Fibroblast of skin of abdomen (primary cell): Measurements from ENCODE around the gene IVNS1ABP. TPM values are rescaled to one million over a fixed set of nuclear protein-coding genes. Genes with fewer than 3 reads are reported as not detected.
"Not testable (repeated sequence)": the region's sequence is repeated elsewhere in the genome, so short reads cannot be mapped to it uniquely, and the experiment has no call there.

Experiments used
- DNase-seq: peaks from one replicate; pipeline ENCODE4 v3.0.0-alpha.2; 2013
- polyA plus RNA-seq, 2 experiments: library from polyadenylated mRNA; unstranded; fragments of 120-200 nt; gene quantifications; one replicate each; pipeline ENCODE4 v1.2.1, GENCODE V29; 2013; ENCODE audit not compliant: insufficient read length in 2 of 2

IVNS1ABP gene
- polyA plus RNA-seq (2013, experiment 1 of 2; ENCODE audit: insufficient read length), result 87.7 TPM
- 87.0 TPM for polyA plus RNA-seq (2013, experiment 2 of 2; ENCODE audit: insufficient read length)

- DNase-seq, result peak; percentile 95
These were observed at the start of gene IVNS1ABP for GRCh38 chr1:185317034-185317885. Gene IVNS1ABP (minus strand): TSS chr1:185317243. CDS start chr1:185309493, 7,750 bp downstream.

DNA sequence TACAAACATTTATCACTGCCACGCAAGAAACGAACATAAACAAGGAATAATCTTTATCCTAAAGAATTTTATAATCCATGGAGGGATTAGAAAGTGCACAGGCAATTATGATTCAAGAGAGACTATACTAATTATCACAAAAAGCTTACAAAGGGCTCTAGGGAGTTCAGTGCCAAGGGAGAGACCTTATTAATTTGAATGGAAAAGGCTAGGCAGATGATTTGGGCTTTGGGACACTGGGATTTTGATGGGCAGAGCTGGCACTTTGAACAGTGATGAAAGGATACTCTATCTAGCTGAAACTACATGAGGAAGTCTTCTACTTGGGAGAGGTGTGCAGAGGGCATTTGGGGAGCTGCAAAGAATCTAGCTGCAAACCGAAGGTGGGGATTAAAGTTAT, 48.9 kb upstream of the IVNS1ABP start:
- DNase-seq, result no peak

DNA sequence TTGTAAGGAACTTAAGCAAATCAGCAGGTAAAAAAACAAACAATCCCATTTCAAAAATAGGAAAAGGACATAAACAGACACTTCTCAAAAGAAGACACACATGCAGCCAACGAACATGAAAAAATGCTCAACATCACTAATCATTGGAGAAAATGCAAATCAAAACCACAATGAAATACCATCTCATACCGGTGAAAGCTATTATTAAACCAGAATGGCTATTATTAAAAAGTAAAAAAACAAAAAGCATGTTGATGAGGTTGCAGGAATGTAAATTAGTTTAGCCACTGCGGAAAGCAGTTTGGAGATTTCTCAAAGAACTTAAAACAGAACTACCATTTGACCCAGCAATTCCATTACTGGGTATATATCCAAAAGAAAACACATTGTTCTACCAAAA, 47.5 kb upstream of the IVNS1ABP start:
- DNase-seq, result not testable (repeated sequence)

- DNase-seq, result no peak
These were observed 46.2 kb upstream of the IVNS1ABP start for GRCh38 chr1:185363205-185363604.

DNA sequence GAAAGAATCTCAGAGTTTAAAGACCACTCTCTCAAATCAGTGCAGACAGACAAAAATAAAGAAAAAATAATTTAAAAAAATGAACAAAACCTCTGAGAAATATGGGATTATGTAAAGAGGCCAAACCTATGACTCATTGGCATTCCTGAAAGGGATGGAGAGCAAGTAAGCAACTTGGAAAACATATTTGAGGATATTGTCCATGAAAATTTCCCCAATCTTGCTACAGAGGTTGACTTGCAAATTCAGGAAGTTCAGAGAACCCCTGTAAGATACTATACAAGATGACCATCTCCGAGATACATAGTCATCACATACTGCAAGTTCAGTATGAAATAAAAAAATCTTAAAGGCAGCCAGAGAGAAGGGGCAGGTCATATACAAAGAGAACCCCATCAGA, 43.7 kb upstream of the IVNS1ABP start:
- peak; percentile 69 for DNase-seq

DNA sequence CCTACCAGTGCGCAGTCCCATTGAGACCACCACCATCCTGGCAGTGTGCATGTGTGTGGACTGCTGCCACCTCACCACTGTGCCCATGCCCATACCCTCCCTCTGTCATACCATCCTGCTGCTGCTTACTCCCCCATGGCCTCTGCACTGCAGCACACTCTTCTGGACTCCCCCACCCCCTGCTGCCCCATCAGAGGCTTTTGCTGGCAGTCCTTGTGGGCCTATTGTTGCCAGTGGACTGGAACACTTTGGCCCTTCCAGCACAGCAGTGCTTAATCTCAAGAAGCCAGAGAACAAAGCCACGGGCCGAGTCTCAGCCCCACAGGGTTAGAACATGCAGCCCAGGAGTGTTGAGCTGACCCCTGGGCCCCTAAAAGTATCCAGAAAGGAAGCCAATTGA, 41.9 kb upstream of the IVNS1ABP start:
- no peak for DNase-seq

- no peak for DNase-seq
These were observed 38.9 kb upstream of the IVNS1ABP start for GRCh38 chr1:185355947-185356346.

- DNase-seq, result no peak
These were observed 36.1 kb upstream of the IVNS1ABP start for GRCh38 chr1:185353124-185353523.

DNA sequence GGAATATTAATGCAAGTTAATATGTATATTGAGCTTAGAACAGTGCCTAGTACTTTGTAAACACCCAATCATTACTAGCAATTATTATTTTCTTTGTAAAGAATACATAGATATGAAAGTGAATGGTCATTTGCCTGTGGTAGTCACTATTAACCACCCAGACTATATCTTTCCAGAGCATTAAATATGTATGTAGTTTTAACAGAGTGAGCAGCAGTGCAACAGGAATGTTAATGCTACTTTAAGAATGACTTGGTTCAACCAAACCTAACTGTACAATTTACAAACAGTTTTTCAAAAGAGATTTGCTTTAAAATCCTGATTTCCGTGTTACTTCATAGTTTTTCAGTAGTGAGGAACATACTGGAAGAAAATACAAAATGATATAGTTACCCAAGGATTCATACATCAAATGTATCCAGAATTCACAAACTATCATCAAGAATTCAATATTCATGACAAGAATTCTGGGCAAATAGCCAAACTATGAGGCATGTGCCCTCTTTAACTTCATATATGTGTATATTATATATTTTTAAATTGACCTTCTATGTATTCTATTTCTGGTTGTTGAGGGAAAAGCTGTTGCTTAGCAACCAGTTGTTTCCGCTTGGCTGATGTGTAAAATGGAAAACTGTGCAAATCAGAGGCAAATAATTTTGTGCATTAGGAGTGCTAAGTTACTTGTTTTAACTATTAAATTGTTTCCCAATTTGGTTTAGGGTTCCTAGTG, 34.9 kb upstream of the IVNS1ABP start:
- peak; percentile 41 for DNase-seq

DNA sequence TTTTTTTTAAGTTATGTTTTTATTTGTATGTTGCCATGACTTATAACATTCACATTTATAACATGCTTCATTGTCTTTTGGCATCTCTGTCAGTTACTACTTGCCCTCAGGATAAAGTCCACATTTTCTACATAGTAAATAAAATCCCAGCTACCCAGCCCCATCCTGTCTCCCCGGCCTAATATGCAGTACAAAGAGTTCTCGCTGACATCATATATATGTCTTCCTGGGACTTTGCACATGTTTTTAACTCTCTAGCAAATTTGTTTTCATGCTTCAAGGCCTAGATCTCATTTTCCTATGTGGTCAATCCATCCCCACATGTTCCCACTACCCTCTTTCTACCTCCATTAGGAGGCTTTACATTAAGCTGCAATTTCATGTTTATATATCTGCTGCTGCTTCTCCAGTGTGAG, 33.0 kb upstream of the IVNS1ABP start:
- DNase-seq, result no peak

GRCh38 chr1:185349556-185349955, 32.5 kb upstream of the IVNS1ABP start:
- DNase-seq, result no peak

DNA sequence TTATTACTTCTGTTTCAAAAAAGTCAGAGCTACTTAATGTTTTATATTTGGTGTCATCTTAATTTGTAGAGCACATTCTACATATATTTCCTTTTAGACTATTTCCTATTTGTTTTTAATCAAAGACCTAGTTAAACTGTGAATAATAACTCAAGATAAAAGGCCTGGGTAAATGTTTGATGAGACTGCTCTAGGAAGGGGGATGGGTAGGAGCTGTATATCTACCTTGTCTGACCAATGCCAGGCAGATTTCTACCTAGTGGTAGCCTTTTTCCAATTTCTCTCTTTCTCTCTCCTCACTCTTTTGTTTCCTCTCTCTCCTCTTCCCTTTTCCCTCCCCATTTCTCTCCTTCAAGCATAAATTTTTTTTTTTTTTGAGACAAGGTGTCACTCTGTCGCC, 31.9 kb upstream of the IVNS1ABP start:
- no peak for DNase-seq

- no peak for DNase-seq
These were observed 31.3 kb upstream of the IVNS1ABP start for GRCh38 chr1:185348296-185348695.

DNA sequence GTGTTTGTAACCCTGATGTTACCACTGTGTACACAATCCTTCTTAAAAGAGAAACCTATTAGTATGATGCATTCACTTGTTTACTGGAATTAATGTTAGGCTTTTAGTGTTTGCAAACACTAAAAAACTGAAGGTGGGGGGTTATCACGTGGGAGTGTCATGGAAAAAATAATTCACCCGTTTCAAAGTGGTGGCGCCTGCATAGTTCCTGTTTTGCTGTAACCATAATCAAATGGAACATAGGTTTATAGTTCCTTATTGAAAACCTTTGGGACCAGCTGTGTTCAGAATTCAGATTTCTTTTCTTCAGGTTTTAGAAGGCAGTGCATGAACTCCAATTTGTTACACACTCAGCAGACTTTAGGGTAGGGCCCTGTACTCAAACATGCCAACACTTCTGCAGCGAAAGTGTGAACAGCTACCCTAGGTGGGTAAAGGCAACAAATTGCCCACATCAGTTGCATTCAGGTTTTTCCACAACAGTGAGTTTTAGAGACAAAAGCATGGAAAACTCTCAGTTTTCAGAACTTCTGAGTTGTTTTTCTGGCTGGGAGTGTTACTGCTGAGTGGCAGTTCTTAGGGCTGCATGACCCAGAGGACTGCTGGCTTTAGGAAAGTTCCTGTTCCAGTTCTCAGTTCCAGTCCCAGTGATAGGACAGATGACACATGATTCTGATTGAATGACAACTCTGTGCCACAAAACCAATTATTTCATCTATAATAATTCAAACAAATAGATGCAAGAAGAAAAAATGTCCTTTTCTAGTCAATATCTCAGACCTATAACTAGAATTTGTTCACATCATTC, 29.1 kb upstream of the IVNS1ABP start:
- DNase-seq, result no peak

GRCh38 chr1:185343306-185343705, 26.3 kb upstream of the IVNS1ABP start:
- no peak for DNase-seq

GRCh38 chr1:185342672-185343259, 25.7 kb upstream of the IVNS1ABP start:
- no peak for DNase-seq

- DNase-seq, result no peak
These were observed 25.0 kb upstream of the IVNS1ABP start for GRCh38 chr1:185342017-185342416.

DNA sequence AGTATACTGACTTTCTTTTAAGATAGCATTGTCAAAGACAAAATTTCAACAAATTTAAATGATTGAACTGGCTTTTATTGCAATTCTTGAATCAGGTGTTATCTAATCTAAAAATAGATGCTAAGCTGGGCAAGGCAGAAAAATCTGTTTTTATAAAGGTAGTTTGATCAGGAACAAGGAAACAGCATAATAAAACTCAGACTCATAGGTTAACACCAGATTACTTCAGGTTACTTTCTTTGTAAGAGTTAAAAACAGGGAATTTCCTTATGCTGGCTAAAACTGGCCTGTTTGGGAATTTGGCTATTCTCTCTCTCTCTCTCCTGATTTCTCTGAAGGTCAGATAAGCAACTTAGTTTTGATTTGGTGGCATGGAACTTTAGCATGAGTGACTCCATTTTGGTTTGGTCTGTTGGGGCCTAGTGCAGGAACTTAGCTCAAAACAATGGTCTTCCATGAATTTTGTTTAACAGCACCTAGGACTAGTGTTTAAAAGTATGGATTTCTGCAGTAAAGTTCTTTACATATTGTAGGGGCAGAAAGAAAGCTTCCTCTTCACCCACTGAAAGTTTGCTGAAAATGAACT, 24.2 kb upstream of the IVNS1ABP start:
- no peak for DNase-seq

DNA sequence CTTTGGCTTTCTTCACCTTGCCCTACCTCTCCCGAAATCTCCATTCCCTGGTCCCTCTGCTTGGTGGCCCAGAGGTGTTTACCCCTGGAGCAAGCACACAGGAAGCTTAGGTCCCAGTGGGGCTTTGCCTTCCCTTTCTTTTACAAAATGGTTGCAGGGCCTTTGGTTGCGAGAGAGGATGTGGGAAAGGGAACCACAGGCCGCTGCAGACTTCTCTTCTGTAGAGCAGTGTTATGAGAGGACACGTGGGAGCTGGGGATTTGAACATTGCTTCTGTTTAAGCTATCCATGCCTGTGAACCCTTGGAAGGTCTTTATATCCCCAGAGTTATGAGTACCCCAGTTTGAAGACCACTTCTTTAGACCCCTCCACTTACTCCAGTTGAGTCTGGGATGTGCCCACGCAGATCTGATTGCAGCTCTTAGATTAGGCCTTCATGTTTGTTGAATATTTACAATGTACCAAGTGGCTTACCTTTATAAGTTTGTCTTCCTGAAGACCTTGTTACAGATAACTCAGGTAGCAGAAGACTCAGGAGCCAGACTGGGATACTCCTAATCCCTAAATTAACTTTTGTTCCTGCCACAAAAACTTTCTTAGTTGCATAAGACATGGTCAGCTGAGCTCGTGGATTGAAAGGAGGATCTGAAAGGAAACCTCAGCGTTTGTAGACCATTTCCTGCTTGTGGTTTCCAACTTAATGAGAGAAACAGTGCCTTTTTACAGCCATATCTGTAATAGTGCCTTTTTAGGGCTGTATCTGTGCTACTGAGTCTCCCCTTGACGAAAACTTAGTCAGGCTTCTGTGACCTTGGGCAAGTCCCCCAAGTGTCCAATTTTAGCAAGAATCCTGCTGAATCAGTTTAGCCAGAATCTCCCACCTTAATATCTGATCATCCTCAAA, 21.9 kb upstream of the IVNS1ABP start:
- no peak for DNase-seq

GRCh38 chr1:185337246-185337645, 20.2 kb upstream of the IVNS1ABP start:
- peak; percentile 41 for DNase-seq

- no peak for DNase-seq
These were observed 17.1 kb upstream of the IVNS1ABP start for GRCh38 chr1:185334182-185334581.
